ENCODE data around the gene FIBCD1.
A peak's percentile ranks its signal among the peaks of the same experiment; 100 is the strongest.
"Not testable (repeated sequence)": the region's sequence is repeated elsewhere in the genome, so short reads cannot be mapped to it uniquely, and the experiment has no call there.

Gene FIBCD1

DNA sequence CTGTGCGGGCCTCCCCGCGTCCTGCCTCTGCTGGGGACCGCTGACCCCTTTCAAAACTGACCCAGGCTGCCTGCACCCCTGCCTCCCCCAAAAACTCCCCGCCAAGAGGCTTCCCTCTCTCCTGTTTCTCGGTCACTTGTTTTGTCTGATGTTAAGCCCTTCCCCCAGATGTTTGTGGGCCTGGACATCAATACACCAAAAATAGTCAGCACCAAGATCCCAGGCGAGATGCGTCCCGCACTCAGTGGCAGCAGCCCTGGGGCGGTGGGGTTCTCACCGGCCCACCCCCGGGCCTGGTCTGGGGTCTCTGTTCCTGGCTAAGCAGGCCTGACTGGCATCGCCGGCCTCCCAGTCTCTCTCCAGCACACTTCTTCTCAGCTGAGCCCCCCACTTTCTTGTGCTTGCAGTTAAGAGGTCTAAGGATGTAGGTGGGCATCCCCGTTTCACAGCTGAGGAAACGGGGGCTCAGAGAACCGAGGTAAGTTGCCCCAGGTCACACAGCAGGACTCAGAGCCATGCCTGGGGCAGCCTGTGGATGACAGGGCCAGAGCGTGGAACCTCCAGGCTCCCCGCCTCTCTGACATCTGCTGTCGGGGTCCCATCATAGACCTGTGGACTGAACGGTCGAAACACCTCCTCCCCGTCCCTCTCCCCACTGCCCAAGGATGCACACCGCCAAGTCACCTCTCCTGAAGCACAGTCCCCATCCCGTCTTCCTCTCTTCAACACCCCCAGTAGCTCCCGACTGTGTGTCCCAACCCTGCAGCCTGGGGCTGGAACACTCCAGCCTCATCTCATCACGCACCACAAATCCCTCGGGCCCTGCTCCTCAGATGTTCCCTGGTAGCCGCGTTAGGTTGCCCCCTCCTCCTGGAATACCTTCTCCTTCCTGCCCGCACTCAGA, 16.8 kb downstream of the FIBCD1 start:
- DNase-seq (ENCODE audit: low read depth), result no peak

DNA sequence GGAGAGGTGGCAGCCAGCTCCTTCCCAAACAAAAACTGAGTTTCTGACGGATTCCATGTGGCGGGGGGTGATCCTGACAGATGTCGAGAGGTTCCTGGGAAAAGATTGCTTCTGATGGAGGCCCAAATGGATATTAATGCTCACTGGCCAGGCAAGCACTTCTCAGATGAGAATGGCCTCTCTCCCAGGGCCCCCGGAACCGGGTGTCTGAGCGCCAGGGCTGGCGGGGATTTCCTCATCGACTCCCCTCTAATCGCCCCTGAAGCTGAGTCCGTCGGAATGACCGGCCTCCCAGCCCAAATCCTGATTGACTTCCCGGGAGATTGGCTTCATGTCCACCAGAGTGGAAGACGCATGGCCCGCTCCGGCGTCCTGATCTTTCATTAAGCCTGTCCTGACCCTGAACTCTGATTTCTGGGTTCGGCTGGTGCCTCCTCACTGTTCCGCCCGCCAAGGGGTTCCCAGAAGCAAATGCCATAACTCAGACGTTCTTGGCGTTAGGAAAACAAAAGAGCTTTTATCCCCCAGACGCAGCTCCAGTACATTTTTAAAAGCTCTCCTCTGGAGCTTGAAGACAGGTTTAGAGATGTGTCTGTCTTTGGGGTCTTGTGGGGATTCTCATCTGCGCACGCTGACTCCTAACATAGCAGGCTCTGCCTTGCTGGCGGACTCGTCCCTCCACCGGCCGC, 17.6 kb downstream of the FIBCD1 start:
- DNase-seq (ENCODE audit: low read depth), result no peak

DNA sequence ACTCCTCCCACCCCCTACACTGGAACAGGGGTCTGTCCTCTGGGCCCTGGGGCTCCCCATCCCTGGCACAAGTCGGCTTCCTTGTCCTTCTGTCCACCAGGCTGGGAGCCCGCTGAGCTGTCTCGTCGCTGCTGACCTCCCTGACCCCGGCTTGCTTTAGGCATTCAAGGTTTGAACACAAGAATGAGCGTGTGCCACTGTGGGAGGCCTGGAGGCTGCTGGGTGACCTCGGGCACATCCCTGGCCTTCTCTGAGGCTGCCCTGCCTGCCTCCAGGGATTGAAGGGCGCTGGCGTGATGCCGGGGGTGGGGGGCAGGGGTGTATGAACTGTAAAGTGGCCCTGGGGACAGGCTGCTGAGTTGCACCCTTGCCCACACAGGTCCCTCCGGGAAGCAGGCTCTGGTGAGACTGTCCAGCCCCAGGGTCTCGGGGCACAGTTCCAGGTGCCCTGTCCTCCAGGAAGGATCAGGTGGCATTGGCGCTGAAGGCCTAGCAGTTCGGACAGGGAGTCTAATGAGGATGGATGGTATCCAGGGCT, 18.2 kb downstream of the FIBCD1 start:
- DNase-seq (ENCODE audit: low read depth), result no peak

DNA sequence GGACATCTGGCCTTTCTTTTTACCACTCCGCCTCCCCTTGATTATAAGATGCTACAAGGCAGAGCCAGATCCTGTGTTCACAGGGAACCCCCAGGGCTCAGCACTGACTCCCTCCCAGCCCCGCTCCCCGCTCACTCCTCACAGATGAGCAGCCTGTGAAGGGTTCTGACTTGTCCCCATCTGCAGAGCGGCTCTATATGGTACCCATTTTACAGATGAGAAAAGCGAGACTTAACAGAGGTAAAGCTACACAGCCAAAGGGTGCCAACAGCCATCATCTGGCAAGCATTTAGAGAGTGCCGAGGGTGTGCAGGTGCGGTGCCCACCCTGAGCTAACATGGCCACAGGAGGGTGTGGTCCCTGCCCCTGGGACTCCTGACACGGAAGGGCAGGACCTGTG, 18.8 kb downstream of the FIBCD1 start:
- DNase-seq (ENCODE audit: low read depth), result no peak

GRCh38 chr9:130919559-130920145, 19.4 kb downstream of the FIBCD1 start:
- no peak for DNase-seq (ENCODE audit: low read depth)

GRCh38 chr9:130918826-130919558, 20.1 kb downstream of the FIBCD1 start:
- DNase-seq (ENCODE audit: low read depth), result no peak

GRCh38 chr9:130918101-130918825, 20.8 kb downstream of the FIBCD1 start:
- no peak for DNase-seq (ENCODE audit: low read depth)

DNA sequence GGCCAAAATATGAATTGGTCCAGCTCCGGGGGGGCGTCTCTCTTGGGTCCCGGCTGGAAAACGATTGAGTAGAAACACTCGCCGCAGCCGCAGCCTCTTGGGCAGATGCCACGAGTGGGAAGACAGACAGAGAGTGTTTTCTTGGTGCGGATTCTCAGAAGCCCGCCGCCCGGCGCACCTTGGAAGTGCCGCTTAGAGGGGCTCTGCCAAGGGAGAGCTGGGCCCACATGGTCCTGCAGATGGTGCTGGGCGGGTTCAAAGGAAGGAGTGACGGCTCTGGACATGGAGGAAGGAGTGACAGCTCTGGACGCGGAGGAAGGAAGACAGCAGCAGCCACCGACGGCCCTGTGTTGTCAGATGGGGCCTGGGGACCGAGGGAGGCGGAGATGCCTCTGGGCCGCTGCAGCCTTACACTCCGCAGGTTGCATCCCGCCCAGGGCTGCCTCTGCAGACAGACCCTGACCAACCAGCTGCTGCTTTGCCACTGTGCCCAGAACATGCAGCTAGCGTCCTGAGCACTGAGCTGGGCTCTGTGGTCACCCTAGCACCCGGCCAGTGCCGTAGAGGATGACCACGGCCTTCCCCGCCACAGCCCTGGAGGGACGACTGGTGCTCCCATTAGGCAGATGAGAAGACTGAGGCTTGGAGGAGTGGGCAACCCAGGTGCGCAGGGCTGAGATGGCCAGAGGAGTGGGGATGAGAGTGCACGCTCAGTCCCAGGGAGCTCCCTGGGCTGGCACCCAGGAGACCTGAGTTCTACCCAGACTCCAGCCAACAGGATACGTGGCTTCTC, 21.7 kb downstream of the FIBCD1 start:
- DNase-seq (ENCODE audit: low read depth), result no peak

- DNase-seq (ENCODE audit: low read depth), result no peak
These were observed 24.0 kb downstream of the FIBCD1 start for GRCh38 chr9:130915096-130915447.

GRCh38 chr9:130914417-130915095, 24.5 kb downstream of the FIBCD1 start:
- no peak for DNase-seq (ENCODE audit: low read depth)

DNA sequence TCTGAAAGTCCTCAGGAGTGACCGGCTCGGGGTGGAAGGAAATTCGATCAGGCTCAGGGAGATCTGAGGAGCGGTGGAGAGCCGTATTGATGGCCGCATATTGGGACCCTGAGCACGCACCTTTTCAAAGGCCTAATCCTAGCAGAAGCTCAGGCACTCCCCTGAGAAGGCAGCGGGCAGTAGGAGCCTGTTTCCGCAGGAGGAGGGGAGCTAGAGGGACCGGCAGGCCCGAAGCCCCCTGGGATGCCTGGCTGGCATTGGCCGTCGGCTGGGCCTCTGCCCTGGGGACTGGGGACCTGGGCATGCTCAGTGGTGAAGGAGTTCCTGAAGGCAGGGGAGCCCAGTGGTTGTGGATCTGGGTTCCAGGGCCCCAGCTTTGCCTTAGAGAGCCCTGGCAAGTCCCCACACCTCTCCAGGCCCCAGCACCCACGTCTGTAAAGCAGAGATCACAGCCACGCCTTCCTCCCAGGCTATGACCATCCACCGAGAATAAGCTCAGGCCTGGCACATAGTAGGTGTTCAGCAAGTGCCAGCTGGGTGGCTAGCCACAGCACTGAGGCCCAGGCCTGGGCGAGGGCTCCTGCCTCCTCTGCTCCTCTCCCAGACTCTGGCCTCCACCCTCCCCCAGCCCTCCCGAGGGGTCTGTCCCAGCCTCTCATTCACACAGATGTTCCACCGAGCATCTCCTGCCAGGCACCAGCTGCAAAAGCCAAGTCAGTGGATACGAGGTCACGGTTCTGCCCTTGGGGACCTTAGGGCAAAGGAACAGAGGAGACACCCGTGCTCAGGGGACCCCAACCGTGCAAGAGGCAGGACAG, 25.2 kb downstream of the FIBCD1 start:
- DNase-seq (ENCODE audit: low read depth), result no peak

DNA sequence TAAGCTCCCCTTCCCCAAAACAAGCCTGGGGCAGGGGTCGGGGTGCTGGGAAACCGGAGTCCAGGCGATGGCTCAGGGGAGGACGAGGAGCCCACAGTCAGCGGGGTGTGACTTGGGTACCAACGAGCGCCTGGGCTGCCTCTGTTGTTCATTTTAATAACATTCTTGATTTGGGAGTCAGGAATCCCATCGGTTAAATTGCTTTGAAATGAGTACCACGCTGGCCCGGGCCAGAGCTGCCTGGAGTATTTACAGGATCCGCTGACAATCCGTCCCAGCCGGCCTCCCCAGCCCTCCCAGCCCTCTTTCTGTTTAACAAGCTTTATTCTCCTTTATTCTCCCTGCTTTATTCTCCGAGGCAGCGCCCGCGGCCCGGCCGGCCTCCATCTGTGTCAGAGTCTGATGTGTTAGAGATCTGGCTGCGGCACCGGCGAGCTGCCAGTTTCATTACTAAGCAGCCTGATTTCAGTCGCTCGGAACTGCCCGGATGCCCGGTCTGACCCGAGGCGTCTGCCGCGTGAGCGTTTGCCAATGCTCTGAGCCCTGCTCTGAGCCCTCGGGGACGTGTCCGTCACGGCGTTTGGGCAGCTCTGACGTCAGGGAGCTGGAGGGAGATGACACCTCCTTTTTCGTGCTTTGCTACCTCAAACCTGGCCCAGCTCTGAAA, 26.0 kb downstream of the FIBCD1 start:
- DNase-seq (ENCODE audit: low read depth), result peak; percentile 62

- no peak for DNase-seq (ENCODE audit: low read depth)
These were observed 27.6 kb downstream of the FIBCD1 start for GRCh38 chr9:130911254-130912049.

- DNase-seq (ENCODE audit: low read depth), result not testable (repeated sequence)
These were observed 28.4 kb downstream of the FIBCD1 start for GRCh38 chr9:130910670-130911069.

DNA sequence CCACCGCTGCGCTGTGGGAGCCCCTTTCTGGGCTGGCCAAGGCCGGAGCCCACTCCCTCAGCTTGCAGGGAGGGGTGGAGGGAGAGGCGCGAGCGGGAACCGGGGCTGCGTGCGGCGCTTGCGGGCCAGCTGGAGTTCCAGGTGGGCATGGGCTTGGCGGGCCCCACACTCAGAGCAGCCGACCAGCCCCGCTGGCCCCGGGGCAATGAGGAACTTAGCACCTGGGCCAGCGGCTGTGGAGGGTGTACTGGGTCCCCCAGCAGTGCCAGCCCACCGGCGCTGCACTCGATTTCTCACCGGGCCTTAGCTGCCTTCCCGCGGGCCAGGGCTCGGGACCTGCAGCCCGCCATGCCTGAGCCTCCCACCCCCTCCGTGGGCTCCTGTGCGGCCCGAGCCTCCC, 29.0 kb downstream of the FIBCD1 start:
- not testable (repeated sequence) for DNase-seq (ENCODE audit: low read depth)

- DNase-seq (ENCODE audit: low read depth), result no peak
These were observed 30.1 kb downstream of the FIBCD1 start for GRCh38 chr9:130908878-130909355.

GRCh38 chr9:130908146-130908877, 30.7 kb downstream of the FIBCD1 start:
- no peak for DNase-seq (ENCODE audit: low read depth)
